Posterior cingulate gyrus (tissue), 11 donors: ENCODE data around the gene KRTAP10-10.
A peak's percentile ranks its signal among the peaks of the same experiment; 100 is the strongest.
"Not testable (repeated sequence)": the region's sequence is repeated elsewhere in the genome, so short reads cannot be mapped to it uniquely, and the experiment has no call there.

Experiments used
- DNase-seq, 10 donors: peaks; one replicate each; pipeline versions ENCODE4 v3.0.0 to v3.0.0-alpha.2; 2020 to 2021; ENCODE audit warnings: mixed read lengths in 3 of 10
- intact Hi-C: fragments of 100-400 bp; cut with DNase I; formaldehyde crosslinking; loops from one replicate; pipeline ENCODE4 v1.15.1; 2023

The KRTAP10-10 gene

DNA sequence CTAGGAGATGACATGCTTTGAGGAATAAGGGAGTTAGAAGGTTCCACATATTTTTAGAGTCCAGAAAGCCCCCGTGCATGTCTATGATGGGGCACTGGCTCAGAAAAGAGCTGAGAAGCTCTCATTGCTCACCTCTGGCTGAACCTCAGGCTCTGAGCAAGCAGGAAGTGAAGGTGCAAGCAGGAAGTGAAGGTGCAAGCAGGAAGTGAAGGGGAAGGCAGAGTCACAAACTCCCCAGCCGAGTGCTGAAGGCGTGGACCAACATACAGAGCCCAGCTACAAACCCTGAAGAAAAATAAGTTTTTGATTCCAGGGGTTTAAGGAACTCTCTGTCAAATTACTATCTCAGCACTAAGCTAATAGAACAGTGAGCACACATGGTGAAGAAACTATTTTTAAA lies 18.2 kb upstream of the KRTAP10-10 start:
- intact Hi-C loops = no loop called here

DNA sequence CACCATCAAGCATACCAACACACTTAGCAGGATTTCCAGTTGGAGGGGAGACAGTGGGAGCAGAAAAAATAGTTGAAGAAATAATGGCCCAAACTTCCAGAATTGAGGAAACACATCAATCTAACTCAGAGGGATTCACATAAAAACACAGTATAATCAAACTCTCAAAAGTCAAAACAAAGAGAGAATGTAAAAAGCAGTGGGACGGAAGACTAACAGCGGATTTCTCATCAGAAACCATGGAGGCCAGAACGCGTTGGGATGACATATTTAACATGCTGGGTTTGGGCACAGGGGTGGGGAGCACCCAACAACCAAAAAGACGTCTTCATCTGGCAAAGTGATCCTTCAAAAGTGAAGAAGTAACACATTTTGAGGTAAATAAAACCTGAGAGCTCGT lies 17.3 kb upstream of the KRTAP10-10 start:
- DNase-seq = no peak
- intact Hi-C loops = no loop called here

More for the DNA sequence above, 18.2 kb upstream of the KRTAP10-10 start:
- no peak for DNase-seq

DNA sequence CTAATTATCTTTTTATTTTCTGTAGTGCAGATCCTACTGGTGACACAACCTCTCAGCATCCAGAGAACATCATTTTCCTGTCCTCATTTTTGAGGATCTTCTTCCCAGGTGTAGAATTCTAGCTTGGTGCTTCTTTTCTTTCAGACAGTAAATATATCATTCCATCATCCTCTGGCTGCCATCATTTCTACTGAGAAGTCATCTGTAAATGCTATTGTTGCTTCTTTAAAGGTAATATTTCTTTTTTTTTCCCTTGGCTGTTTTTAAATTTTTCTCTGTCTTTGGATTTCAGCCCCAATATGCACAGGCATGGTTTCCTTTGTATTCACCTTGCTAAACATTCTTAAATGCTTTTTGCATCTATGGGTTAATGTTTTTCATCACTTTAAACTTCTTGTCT lies 13.6 kb upstream of the KRTAP10-10 start:
- DNase-seq = no peak
- intact Hi-C loops = no loop called here

DNA sequence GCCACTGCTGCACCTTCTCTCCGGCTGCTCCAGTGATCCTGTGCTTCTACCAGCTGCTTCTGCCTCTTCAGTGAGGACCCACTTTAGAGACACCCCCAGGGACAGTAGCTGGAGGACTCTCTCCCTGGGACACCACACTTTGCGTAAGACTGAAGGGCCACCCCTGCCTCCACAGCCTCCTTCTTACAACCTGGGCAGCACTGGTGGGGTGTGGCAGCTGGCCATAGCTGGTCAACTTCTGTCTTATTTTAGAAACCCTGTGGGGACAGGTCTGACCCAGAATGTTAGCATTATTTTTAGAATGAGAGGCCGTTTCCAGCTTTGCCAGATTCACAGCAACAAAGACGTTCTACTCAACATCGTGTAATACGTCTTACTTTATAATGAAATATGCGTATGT lies 11.4 kb upstream of the KRTAP10-10 start:
- DNase-seq = peak in 1 of 10 donors; percentile 18
- intact Hi-C loops = no loop called here

DNA sequence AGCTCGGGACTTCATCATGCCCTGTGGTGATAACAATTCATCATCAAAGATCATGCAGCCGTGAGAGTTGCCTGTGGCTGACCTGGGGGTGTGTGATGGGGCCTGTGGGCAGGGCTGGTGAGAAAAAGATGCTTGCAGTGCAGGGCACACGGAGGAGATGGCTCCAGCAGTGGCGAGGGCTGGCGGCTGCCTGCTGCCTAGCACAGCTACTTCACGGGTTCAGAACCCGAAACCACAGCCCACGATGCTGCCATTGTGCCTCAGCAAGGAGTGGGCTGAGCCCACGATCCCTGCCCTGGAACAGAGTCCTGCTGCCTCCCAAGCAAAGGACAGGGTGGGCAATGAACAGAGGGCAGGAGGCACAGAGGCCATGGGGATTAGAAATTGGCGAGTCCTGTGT lies 10.9 kb upstream of the KRTAP10-10 start:
- intact Hi-C loops = no loop called here
- peak in 2 of 10 donors; percentile 45 to 57 for DNase-seq

DNA sequence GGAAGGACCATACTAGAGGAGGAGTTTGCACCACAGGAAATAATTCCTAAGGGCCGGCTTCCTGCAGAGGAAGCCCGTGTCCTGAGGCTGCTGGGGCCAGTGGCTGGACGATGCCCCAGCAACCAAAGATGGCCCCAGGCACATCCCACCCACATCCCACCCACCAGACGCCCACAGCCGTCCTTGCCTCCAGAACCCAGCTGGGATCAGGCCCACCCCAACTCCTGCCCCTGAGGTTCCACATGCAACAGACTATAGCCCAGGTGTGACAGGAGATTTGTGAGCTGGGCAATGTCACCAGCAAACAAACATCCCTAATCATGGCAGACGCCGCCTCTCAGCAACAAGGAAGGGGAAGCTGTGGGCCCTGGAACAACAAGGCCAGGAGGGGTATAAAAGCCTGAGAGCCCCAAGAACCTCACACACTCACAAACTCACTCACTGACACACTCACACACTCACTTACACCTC lies 10.4 kb upstream of the KRTAP10-10 start, which contains the start of gene KRTAP10-9:
TSS of gene KRTAP10-9 (plus strand) at position 421 of the 471 bp plus-strand sequence. CDS start 79 bp downstream, outside the sequence.
- DNase-seq = peak in 1 of 10 donors; percentile 7
- intact Hi-C loops = no loop called here

DNA sequence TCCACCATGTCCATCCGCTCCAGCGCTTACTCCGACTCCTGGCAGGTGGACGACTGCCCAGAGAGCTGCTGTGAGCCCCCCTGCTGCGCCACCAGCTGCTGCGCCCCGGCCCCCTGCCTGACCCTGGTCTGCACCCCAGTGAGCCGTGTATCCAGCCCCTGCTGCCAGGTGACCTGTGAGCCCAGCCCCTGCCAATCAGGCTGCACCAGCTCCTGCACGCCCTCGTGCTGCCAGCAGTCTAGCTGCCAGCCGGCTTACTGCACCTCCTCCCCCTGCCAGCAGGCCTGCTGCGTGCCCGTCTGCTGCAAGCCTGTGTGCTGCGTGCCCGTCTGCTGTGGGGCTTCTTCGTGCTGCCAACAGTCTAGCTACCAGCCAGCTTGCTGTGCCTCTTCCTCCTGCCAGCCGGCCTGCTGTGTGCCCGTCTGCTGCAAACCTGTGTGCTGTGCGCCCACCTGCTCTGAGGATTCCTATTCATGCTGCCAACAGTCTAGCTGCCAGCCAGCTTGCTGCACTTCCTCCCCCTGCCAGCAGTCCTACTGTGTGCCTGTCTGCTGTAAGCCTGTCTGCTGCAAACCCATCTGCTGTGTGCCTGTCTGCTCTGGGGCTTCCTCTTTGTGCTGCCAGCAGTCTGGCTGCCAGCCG lies 9.9 kb upstream of the KRTAP10-10 start:
- intact Hi-C loops = not testable (repeated sequence)
- DNase-seq = peak in 2 of 10 donors; percentile 42 to 62

DNA sequence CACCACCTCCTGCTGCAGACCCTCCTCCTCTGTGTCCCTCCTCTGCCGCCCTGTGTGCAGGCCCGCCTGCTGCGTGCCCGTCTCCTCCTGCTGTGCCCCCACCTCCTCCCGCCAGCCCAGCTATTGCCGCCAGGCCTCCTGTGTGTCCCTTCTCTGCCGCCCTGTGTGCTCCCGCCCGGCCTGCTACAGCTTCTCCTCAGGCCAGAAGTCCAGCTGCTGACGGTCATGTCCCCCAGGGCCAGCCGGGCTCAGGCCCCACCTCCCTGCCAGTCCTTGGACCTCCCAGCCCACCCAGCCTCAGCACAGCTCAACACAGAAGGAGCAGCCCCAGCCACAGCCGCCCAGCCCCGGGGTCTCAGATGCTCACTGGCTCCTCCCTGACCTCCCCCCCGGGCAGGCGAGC lies 9.3 kb upstream of the KRTAP10-10 start:
- intact Hi-C loops = not testable (repeated sequence)
- DNase-seq = peak in 1 of 10 donors; percentile 30

DNA sequence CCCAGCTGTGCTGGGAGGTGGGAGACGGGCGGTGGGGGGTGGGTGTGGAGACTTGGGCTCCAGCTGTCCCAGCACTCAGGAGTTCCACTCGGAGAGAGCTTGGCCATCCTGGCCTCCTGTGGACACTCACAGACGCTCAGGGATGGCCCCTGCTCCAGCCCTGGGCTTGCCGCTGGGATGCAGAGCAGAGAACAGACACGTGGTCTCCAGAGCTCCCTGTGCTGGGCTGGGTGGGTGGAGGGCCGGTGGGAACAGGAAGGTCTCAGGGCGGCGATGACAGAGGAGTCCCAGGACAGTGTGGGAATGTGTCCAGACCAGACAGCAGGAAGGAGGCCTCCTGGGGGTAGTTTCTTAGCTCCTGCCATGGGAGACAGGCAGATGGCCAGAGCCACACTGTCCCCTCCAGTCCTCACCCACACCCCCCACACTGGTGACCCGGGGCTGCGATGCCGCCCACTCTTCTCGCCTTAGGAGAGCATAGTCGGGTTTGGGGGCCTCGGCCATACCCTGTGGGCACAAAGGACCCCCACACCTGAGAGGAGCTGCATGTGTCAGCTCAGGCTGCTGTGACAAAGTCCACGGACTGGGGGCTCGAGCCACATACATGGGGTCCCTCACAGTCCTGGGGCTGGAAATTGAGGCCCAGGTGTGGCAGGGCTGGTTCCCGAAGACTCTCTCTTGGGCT lies 8.3 kb upstream of the KRTAP10-10 start:
- DNase-seq = peak in 3 of 10 donors; percentile 49 to 69 (median 62)
- intact Hi-C loops = no loop called here

DNA sequence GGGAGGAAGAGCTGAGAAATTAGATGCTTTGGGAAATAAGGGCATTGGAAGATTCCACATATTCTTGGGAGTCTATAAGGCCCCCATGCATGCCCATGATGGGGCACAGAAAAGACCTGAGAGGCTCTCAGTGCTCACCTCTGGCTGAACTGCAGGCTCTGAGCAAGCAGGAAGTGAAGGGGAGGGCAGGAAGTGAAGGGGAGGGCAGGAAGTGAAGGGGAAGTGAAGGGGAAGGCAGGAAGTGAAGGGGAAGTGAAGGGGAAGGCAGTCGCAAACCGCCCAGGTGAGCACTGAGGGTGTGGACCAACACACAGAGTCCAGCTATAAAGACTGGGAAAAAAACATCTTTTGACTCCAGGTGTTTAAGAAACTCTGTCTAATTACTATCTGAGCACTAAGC lies 6.7 kb upstream of the KRTAP10-10 start:
- no peak for DNase-seq
- intact Hi-C loops = no loop called here

DNA sequence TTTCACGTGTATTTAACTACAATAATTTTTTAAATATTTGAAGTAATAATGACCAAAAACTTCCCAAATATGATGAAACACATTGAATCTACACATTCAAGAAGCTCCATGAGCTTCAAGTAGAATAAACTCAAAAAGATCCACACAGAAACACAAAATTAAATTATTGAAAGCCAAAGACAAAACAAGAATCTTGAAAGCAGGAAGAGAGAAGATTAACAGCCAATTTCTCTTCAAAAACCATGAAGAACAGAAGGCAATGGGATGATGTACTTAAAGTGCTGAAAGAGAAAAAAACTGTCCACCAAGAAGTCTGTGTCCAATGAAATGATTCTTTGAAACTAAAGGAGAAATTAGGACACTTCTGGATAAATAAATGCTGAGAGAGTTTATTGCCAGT lies 5.1 kb upstream of the KRTAP10-10 start:
- intact Hi-C loops = no loop called here
- DNase-seq = no peak

DNA sequence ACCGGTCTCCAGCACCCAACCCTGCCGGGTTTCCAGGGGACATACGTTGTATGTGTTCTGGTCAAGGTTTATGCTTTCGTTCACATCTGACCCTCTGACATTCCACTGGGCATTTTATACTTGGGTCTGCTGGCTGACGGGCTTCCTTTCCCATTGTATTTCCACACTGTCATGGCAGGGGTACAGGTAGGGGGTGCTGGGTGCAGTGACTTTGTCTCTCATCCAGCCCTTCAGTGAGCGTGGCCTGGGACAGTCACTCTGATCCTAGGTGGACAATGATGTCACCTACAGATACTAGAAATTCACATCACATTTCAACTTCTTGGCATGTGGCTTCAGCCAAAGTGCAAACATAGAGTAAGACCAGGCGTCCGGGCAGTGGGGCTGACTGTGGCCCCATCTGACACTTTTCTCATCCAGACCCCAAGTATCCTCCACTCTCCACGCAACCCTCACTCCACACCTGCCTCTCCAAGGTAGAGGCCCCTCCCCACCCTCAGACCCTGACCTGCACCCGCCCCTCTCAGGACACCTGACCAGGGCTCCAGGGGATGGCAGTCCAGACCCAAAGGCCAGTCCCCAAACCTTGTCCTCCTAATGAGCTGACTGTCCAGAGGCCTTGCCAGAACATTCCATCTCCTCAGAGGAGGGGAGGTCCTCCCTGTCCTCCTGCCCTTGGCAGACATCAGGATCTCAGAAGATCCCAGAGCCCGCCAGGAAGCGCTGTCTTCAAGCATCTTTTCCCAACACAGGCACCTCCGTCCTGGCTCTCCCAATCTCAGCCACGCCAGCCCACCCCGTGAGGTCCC lies 743 bp upstream of the KRTAP10-10 start:
- intact Hi-C loops = no loop called here
- DNase-seq = peak in 1 of 10 donors; percentile 70

DNA sequence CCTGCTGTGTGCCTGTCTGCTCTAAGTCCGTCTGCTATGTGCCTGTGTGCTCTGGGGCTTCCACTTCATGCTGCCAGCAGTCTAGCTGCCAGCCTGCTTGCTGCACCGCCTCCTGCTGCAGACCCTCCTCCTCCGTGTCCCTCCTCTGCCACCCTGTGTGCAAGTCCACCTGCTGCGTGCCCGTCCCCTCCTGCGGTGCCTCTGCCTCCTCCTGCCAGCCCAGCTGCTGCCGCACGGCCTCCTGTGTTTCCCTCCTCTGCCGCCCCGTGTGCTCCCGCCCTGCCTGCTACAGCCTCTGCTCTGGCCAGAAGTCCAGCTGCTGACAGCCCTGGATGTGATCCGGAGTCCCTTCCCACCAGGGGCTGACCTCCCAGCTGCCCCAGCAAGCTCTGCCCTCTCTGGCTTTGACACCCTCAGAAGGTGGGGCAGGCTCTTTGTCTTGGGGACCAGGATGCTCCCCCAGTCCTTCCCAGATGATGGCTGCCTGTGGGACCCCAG lies 744 bp downstream of the KRTAP10-10 start:
- intact Hi-C loops = not testable (repeated sequence)

DNA sequence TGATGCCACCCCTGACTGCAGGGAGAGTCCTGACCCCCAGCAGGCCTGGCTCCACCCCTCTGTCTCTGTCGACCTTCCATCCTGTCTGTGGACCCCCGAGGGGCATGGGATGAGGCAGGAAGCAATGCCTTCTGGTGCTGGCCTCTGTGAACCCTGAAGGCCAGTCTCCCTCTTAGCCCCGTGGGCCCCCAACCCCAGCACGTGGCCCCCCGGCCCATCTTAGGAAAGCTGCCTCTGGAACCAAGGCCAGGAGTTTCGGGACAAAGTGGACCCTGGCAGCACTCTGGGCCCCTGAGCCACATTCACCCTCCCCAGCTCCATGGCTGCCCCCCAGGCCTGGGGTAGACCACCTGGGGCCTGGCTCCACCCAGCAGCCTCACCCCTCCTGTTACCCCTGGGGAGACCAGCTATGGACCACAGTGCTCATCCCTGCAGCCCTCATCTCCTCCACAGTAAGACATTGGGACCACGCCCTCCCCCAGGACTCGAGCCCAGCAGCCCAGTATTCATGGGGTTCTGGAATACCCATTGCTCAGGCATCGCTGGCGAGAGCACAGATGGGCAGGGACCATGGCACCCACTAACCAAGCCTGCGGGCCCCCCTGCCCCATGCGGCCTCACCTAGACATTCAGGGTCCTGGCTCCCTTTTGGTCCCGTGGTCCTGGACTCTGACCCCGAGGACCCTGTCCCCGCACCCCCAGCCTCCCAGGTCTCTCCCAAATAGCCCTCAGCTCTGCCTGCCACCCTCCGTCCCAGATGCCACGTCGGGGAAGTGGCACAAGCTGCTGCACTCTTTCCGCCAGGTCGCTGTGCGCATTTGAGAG lies 1.6 kb downstream of the KRTAP10-10 start:
- intact Hi-C loops = not testable (repeated sequence)
- peak in 1 of 10 donors; percentile 78 for DNase-seq

More for the DNA sequence above, 744 bp downstream of the KRTAP10-10 start:
- DNase-seq = not testable (repeated sequence)

DNA sequence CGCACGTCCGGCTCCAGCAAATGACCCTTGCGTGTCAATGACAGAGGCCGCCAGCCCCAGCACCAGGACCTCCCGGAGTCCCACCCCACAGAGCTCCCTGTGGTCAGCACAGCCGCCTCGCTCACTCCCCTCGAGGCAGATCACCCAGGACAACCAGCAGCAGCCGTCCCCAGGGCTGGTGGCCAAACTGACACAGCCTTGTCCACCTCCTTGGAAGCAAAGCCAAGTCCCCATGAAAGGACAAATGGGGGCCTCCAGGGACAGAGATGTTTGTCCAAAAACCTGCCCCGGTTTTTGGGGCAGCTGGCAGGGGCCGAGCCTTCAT lies 2.1 kb downstream of the KRTAP10-10 start:
- no peak for DNase-seq
- intact Hi-C loops = no loop called here

DNA sequence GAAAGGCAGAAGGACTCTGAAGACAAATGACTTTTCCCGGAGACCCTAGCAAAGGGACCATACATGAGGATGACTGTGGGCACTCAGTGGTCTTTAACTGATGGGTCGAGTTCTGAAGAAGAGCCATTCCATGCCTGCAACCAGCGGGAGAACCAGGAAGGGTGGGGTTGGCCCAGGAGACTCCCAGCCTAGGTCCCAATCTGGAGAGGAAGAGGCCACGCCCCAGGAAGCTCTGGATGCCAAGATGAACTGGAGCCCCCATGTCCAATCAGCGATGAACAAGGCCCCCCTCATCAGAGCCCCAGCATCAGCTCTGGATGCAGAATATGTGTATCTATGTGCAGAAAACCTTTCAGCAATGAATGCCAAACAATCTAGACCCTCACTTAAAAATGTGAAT lies 3.6 kb downstream of the KRTAP10-10 start:
- intact Hi-C loops = no loop called here
- no peak for DNase-seq

DNA sequence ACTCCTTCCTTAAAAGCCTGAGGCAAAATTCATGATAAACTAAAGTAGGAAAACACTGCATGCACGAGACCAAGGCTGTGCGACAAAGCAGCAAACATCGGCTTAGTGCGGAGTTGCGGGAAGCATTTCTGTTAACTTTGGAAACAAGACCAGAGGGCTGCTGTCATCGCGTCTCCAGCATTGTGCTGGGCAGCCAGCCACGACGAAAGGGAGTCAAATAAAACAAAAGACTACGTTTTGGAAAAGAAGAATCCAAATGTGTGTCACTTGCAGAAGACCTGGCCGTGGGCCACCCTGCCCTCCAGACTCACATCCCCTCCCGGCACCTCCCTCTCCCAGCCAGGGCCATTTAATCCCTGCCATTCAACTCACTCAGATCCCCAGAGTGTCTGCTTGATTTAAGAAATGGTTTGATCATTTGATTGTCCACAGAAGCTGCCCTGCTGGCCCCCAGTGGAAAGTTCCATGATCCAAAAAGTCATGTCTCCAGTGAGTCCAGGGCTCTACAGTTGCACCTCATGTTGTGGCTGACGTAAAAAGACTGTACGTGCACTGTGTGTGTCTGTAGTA lies 6.7 kb downstream of the KRTAP10-10 start:
- no peak for DNase-seq
- intact Hi-C loops = no loop called here

DNA sequence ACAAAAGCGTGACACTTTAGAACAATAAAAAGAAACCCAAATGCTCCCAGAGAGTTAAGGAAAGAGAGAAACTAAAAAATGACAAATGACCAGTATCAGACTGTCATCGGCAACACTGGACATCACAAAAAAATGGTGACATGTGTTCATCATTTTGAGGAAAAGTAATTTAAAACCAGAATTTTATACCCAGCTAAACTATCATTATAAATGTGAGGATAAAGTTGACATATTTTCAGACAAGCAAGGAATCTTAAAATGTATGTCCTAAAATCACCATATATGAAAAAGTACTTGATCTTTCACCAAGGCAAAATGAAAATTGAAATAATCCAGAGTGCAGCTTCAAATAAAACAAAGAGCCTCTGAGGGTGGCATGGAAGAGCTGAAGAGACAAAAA lies 7.7 kb downstream of the KRTAP10-10 start:
- intact Hi-C loops = no loop called here
- no peak for DNase-seq

DNA sequence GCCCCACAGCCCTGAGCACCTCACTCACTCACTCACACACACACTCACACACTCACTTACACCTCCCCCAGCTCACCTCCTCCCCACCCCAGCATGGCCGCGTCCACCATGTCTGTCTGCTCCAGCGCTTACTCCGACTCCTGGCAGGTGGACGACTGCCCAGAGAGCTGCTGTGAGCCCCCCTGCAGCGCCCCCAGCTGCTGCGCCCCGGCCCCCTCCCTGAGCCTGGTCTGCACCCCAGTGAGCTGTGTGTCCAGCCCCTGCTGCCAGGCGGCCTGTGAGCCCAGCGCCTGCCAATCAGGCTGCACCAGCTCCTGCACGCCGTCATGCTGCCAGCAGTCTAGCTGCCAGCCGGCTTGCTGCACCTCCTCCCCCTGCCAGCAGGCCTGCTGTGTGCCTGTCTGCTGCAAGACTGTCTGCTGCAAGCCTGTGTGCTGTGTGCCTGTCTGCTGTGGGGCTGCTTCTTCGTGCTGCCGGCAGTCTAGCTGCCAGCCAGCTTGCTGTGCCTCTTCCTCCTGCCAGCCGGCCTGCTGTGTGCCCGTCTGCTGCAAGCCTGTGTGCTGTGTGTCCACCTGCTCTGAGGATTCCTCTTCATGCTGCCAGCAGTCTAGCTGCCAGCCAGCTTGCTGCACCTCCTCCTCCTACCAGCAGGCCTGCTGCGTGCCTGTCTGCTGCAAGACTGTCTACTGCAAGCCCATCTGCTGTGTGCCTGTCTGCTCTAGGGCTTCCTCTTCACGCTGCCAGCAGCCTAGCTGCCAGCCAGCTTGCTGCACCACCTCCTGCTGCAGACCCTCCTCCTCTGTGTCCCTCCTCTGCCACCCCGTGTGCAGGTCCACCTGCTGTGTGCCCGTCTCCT lies 9.4 kb downstream of the KRTAP10-10 start, which contains the start of gene KRTAP10-11:
TSS of gene KRTAP10-11 (plus strand) at position 49 of the 856 bp plus-strand sequence. CDS start at position 94, 45 bp downstream.
- DNase-seq = peak in 1 of 10 donors; percentile 26
- intact Hi-C loops = not testable (repeated sequence)
